ENCODE measurements around the gene PNLIPRP3. TPM values are rescaled to one million over a fixed set of nuclear protein-coding genes. Genes with fewer than 3 reads are reported as not detected.

The PNLIPRP3 gene
- not detected in 3 replicates for total RNA-seq (2021)
- not detected for Bru-seq, nascent RNA
- long read RNA-seq, experiment 1, partial matches to known transcripts = 0 of 1 reads
- long read RNA-seq, experiment 1, other reads (novel, unspliced or antisense) = 1 of 1 reads
- long read RNA-seq, experiment 2 = 0 reads
- long read RNA-seq, experiment 3 = 0 reads

- H3K27ac Mint-ChIP-seq = no peak within 1 kb of the TSS
- H3K36me3 Mint-ChIP-seq = no peaks in the 10 kb centered on the region
- TF ChIP-seq ZSCAN18 (CRISPR knock-in tag; IDR thresholded peaks at IDR 0.05) (no peak), ZNF671 (CRISPR knock-in tag; IDR thresholded peaks at IDR 0.05) (no peak), TEAD1 (CRISPR knock-in tag; IDR thresholded peaks at IDR 0.05) (no peak), NFYB (CRISPR knock-in tag; conservative IDR thresholded peaks at IDR 0.05; ENCODE audit: low read depth) (no peak), ZNF232 (CRISPR knock-in tag; IDR thresholded peaks at IDR 0.05) (no peak), ZNF416 (CRISPR knock-in tag; IDR thresholded peaks at IDR 0.05) (no peak), NFATC4 (CRISPR knock-in tag; IDR thresholded peaks at IDR 0.05) (no peak), CREM (CRISPR knock-in tag; IDR thresholded peaks at IDR 0.05) (no peak)
- ATAC-seq (no peak), DNase-seq (ENCODE audit: low spot score) (no peak)
- 0 out of 2 replicates have a peak, but pooled peaks cover 3% of the 10 kb centered on the region for H3K4me1 Mint-ChIP-seq
- CTCF ChIA-PET = no interaction called here
- no peaks in the 10 kb centered on the region for H3K9me3 Mint-ChIP-seq
- no peaks in the 10 kb centered on the region; the same call in 1 of the 2 replicates for H3K27me3 Mint-ChIP-seq (ENCODE audit: low read depth)
- H3K4me3 Mint-ChIP-seq = no peak within 1 kb of the TSS
- POLR2A ChIA-PET = no interaction called here
Observed at GRCh38 chr10:116427671-116428070, at the start of gene PNLIPRP3. Gene PNLIPRP3, plus strand, starts transcription at chr10:116427847. Its CDS starts 166 bp downstream, at chr10:116428013.

DNA sequence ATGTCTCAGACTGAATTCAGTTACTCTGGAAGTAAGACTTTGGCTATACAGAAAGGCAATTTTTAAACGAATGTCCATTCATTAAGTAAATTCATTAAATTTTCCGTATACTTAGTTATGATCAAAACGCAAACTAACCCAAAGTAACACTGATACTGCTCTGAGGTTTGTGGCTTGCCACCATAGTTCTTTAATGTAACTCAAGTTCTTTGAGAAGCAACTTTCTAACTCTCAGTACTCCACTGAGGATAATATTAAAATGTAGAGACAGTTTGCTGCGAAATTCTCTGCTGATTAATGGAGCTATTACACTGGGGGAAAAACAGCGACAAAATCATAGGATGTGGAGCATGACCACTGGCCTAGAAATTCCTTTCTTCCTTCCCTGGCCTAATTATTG, 45.4 kb upstream of the PNLIPRP3 start:
- Mint-ChIP-seq H3K4me1 (peaks cover 10% of the 10 kb centered on the region), H3K27ac (no peak overlapping the region), H3K9me3 (no peaks in the 10 kb centered on the region), H3K27me3 (ENCODE audit: low read depth) (no peaks in the 10 kb centered on the region), H3K4me3 (no peak overlapping the region), H3K36me3 (no peaks in the 10 kb centered on the region)
- POLR2A ChIA-PET = no interaction called here
- no peak for ATAC-seq
- CTCF ChIA-PET = no interaction called here
- TF ChIP-seq, protein P1, sequence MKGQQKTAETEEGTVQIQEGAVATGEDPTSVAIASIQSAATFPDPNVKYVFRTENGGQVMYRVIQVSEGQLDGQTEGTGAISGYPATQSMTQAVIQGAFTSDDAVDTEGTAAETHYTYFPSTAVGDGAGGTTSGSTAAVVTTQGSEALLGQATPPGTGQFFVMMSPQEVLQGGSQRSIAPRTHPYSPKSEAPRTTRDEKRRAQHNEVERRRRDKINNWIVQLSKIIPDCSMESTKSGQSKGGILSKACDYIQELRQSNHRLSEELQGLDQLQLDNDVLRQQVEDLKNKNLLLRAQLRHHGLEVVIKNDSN (CRISPR knock-in tag; IDR thresholded peaks at IDR 0.05) = no peak
- no peak for TF ChIP-seq GABPB1 (CRISPR knock-in tag; IDR thresholded peaks at IDR 0.05)
- no peak for TF ChIP-seq NFE2L1 (CRISPR knock-in tag; IDR thresholded peaks at IDR 0.05)
- TF ChIP-seq ZNF396 (CRISPR knock-in tag; IDR thresholded peaks at IDR 0.05; ENCODE audit: borderline replicate concordance) = no peak
- no peak for TF ChIP-seq ZNF317 (CRISPR knock-in tag; IDR thresholded peaks at IDR 0.05; ENCODE audit: borderline replicate concordance, low read depth)
- TF ChIP-seq ZNF416 (CRISPR knock-in tag; IDR thresholded peaks at IDR 0.05) = no peak
- TF ChIP-seq SMAD3 (CRISPR knock-in tag; IDR thresholded peaks at IDR 0.05; ENCODE audit: borderline replicate concordance) = no peak
- TF ChIP-seq ETV6 (CRISPR knock-in tag; IDR thresholded peaks at IDR 0.05) = no peak
- no peak for TF ChIP-seq NFYB (CRISPR knock-in tag; conservative IDR thresholded peaks at IDR 0.05; ENCODE audit: low read depth)
- no peak for TF ChIP-seq TP53 (CRISPR knock-in tag; IDR thresholded peaks at IDR 0.05)
- no peak for TF ChIP-seq TEAD1 (CRISPR knock-in tag; IDR thresholded peaks at IDR 0.05)
- TF ChIP-seq EMX1 (CRISPR knock-in tag; IDR thresholded peaks at IDR 0.05) = no peak
- no peak for TF ChIP-seq ZNF121 (CRISPR knock-in tag; IDR thresholded peaks at IDR 0.05)
- TF ChIP-seq ZNF219 (CRISPR knock-in tag; IDR thresholded peaks at IDR 0.05; ENCODE audit: borderline replicate concordance) = no peak
- no peak for TF ChIP-seq ELF4 (CRISPR knock-in tag; IDR thresholded peaks at IDR 0.05; ENCODE audit: low read depth)
- TF ChIP-seq, protein P2, sequence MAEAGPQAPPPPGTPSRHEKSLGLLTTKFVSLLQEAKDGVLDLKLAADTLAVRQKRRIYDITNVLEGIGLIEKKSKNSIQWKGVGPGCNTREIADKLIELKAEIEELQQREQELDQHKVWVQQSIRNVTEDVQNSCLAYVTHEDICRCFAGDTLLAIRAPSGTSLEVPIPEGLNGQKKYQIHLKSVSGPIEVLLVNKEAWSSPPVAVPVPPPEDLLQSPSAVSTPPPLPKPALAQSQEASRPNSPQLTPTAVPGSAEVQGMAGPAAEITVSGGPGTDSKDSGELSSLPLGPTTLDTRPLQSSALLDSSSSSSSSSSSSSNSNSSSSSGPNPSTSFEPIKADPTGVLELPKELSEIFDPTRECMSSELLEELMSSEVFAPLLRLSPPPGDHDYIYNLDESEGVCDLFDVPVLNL (CRISPR knock-in tag; IDR thresholded peaks at IDR 0.05; ENCODE audit: borderline replicate concordance, low read depth) = no peak
- TF ChIP-seq JUN (CRISPR knock-in tag; IDR thresholded peaks at IDR 0.05) = no peak
- TF ChIP-seq CREM (CRISPR knock-in tag; IDR thresholded peaks at IDR 0.05) = no peak
- no peak for TF ChIP-seq ERG (CRISPR knock-in tag; IDR thresholded peaks at IDR 0.05)
- TF ChIP-seq ZNF263 (CRISPR knock-in tag; IDR thresholded peaks at IDR 0.05; ENCODE audit: low read depth) = no peak
- DNase-seq (ENCODE audit: low spot score) = no peak

Data from WTC11 (cell line).